K562 (cell line): ENCODE measurements around the gene TTC23L. TPM values are rescaled to one million over a fixed set of nuclear protein-coding genes. Genes with fewer than 3 reads are reported as not detected.

Experiments
- E2F4 ChIP-seq: sonication (generic); formaldehyde crosslinking; IDR thresholded peaks from 2 replicates; pipeline ENCODE4 v1.8.0; 2022; ENCODE audit warnings: mild to moderate bottlenecking, low read depth, missing genetic modification reagents
- MED1 ChIP-seq: sonication (generic); formaldehyde crosslinking; IDR thresholded peaks from 2 replicates; pipeline ENCODE4 v1.8.1; 2023; ENCODE audit warnings: missing genetic modification reagents, borderline replicate concordance
- MIER1 ChIP-seq: fragments of 450-650 bp; IDR thresholded peaks from 2 replicates; pipeline ENCODE4 v1.6.1; 2016; ENCODE audit warnings: antibody characterized with exemption, mild to moderate bottlenecking, low read depth
- NONO ChIP-seq, 2 experiments: fragments of 200-400 bp in 1 of 2; fragments of 450-650 bp in 1 of 2; formaldehyde crosslinking in 1 of 2; IDR thresholded peaks; 2 replicates each; pipeline ENCODE4 v1.6.1; 2017; ENCODE audit warnings: low read depth in 2 of 2, mild to moderate bottlenecking in 2 of 2, moderate library complexity in 2 of 2, low read length in 1 of 2
- POLR2H ChIP-seq: IDR thresholded peaks from 2 replicates; pipeline ENCODE4 v1.6.1; 2016; ENCODE audit warnings: missing genetic modification characterization, low read depth, mild to moderate bottlenecking, control low read depth, missing compliant biosample characterization, moderate library complexity
- RCOR1 ChIP-seq, 2 experiments: IDR thresholded peaks; 2 replicates each; pipeline ENCODE4 v1.6.1; 2012; ENCODE audit warnings: low read depth in 2 of 2, low read length in 2 of 2, borderline replicate concordance in 1 of 2, improper control_type of control experiment in 1 of 2
- SAFB ChIP-seq: fragments of 200-400 bp; formaldehyde crosslinking; IDR thresholded peaks from 2 replicates; pipeline ENCODE4 v1.6.1; 2017; ENCODE audit warnings: low read depth, low read length, borderline replicate concordance
- SMAD4 ChIP-seq: fragments of 250-450 bp; sonication (Bioruptor Pico); conservative IDR thresholded peaks from 2 replicates; pipeline ENCODE4 v1.8.0; 2021; ENCODE audit warnings: inconsistent platforms, mild to moderate bottlenecking, moderate library complexity
- SP1 ChIP-seq: sonication (generic); formaldehyde crosslinking; IDR thresholded peaks from 2 replicates; pipeline ENCODE4 v1.8.1; 2022; ENCODE audit warnings: mild to moderate bottlenecking, missing genetic modification reagents
- YBX1 ChIP-seq: fragments of 450-650 bp; IDR thresholded peaks from 2 replicates; pipeline ENCODE4 v1.7.1; 2016; ENCODE audit warnings: mild to moderate bottlenecking
- YY1 ChIP-seq, 3 experiments: IDR thresholded peaks; 2 replicates each; pipeline ENCODE4 v1.6.1; 2011; ENCODE audit warnings: low read length in 2 of 3, mild to moderate bottlenecking in 2 of 3, moderate library complexity in 2 of 3, borderline replicate concordance in 1 of 3, control low read depth in 1 of 3, low read depth in 1 of 3; ENCODE audit not compliant: insufficient read depth in 3 of 3, insufficient replicate concordance in 2 of 3, control insufficient read depth in 1 of 3, insufficient read length in 1 of 3; ENCODE audit errors: extremely low read depth in 1 of 3
- ZEB2 ChIP-seq: fragments of 450-650 bp; IDR thresholded peaks from 2 replicates; pipeline ENCODE4 v1.6.1; 2016
- ZNF274 ChIP-seq: IDR thresholded peaks from 2 replicates; pipeline ENCODE4 v1.6.1; 2011; ENCODE audit warnings: low read depth, mild to moderate bottlenecking, low read length, moderate library complexity, borderline replicate concordance
- ZNF41 ChIP-seq: fragments of 250-450 bp; sonication (Bioruptor Pico); conservative IDR thresholded peaks from 2 replicates; pipeline ENCODE4 v1.4.0; 2020; ENCODE audit warnings: mild to moderate bottlenecking
- ZNF740 ChIP-seq, 3 experiments: fragments of 200-800 bp in 1 of 3; sonication (Bioruptor generic) in 1 of 3; sonication (generic) in 1 of 3; formaldehyde crosslinking in 1 of 3; IDR thresholded peaks; 2 replicates each; pipeline versions ENCODE4 v1.6.1 to v1.8.0; 2016 to 2022; ENCODE audit warnings: mild to moderate bottlenecking in 2 of 3, missing compliant biosample characterization in 2 of 3, missing genetic modification characterization in 2 of 3, missing genetic modification reagents in 1 of 3
- ZSCAN32 ChIP-seq: fragments of 450-650 bp; formaldehyde crosslinking; IDR thresholded peaks from 2 replicates; pipeline ENCODE4 v1.4.0; 2020; ENCODE audit warnings: mild to moderate bottlenecking, moderate library complexity
- polyA plus RNA-seq, 8 experiments: library from polyadenylated mRNA; depleted of rRNA in 4 of 8; stranded (reverse) in 5 of 8; unstranded in 3 of 8; fragments of >200 nt; fragmentation: Nextera tagmentation in 2 of 8; fragmentation: Illumina TruSeq in 1 of 8; extraction: Ambion mirVana in 2 of 8; extraction: Trizol in 1 of 8; gene quantifications; 2 replicates each; pipeline versions ENCODE4 v1.2.1 to v1.2.3, GENCODE V29; 2011 to 2014; ENCODE audit warnings: inconsistent platforms in 1 of 8, missing spikeins in 1 of 8
- total RNA-seq, 7 experiments: library from RNA; depleted of rRNA in 6 of 7; stranded (reverse); fragments of >200 nt in 6 of 7; fragmentation: Illumina TruSeq in 2 of 7; extraction: Trizol in 2 of 7; gene quantifications; 2 replicates each; pipeline versions ENCODE4 v1.2.1 to v1.2.3, GENCODE V29; 2011 to 2021; ENCODE audit warnings: low replicate concordance in 1 of 7
- TF ChIP-seq, protein P1 (sequence below): sonication (generic); formaldehyde crosslinking; IDR thresholded peaks from 2 replicates; pipeline ENCODE4 v1.8.1; 2023; ENCODE audit warnings: mild to moderate bottlenecking, missing genetic modification reagents, moderate library complexity
- TF ChIP-seq, protein P2 (sequence below): IDR thresholded peaks from 3 replicates; pipeline ENCODE4 v1.6.1; 2011; ENCODE audit warnings: borderline replicate concordance, mild to moderate bottlenecking; ENCODE audit not compliant: insufficient read length, insufficient read depth
- TF ChIP-seq, protein P3 (sequence below): fragments of 450-650 bp; IDR thresholded peaks from 2 replicates; pipeline ENCODE4 v1.6.1; 2017; ENCODE audit warnings: mild to moderate bottlenecking, moderate library complexity

Gene TTC23L
- total and polyA plus RNA-seq, 9 of the 15 experiments (the other 6 are each of a cell fraction or from before 2014, with no cell fraction given): 0.03 to 0.32 (median 0.14) TPM; not detected in 2

DNA sequence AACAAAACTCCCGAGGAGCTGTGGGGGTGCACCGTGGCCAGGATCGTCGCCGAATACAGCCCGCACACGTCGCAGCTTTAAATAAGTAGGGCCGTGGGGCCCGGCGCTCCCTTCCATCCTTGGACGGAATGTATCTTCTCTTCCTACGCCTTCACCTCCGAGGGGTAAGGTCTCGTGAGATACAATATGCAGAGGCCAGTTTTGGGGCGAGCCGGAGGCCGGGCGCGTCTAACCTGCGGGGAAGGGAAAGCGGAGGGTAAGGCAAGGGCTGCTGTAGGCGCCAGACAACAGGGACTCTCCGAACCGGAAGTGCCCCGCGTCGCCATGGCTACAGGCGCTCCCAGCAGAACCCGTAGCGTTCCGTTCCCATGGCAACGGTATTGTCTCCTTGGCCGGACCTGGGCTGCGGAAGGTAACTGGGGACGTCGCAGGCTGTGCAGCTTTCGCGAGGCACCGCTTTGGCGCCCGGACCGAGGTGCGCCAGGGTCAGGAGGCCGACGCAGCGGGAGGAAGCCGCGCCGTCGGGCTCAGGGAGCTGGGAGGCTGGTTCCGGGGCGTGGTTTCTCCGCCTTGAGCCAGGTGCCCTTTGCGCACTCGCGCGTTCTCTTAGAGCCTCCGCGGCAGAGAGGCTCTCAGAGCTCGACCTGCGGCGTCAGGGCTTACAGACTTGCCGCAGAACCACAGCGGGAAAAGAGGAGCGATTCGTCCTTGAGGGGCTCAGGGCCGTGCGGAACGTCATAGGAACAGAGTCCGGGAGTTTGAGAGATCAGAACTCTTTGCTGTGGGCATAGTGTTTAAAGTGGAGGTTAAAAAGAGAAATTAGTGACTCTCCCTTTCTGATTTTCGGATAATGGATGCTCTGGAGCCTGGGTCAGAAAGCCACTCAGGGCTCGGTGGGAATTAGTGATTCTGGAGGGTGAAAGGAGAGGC is at the start of gene TTC23L (continued):
- TF ChIP-seq ZNF740 (CRISPR knock-in tag; IDR thresholded peaks at IDR 0.05) (no peak; the same call in 1 of the 2 replicates), ZNF740 (tag; IDR thresholded peaks at IDR 0.05) (no peak), POLR2H (tag) (no peak), ZNF274 (no peak), MED1 (CRISPR knock-in tag) (no peak), YBX1 (no peak), NONO (IDR thresholded peaks at IDR 0.05; ENCODE audit: low read depth in 2 of 2, low read length in 1 of 2) (peak in 1 of 2 experiments; percentile 50; a peak in 1 of 4 replicates), SMAD4 (CRISPR knock-in tag) (peak; percentile 57; the same call in 1 of the 2 replicates), E2F4 (CRISPR knock-in tag) (0 out of 2 replicates have a peak, but pooled peaks have one; percentile 16), SAFB (no peak), RCOR1 (IDR thresholded peaks at IDR 0.05; ENCODE audit: borderline replicate concordance in 1 of 2, low read depth in 2 of 2, low read length in 2 of 2) (no peak; a peak in 1 of 4 replicates), SP1 (CRISPR knock-in tag) (peak; percentile 79), ZSCAN32 (no peak), MIER1 (no peak), ZEB2 (peak; percentile 56; the same call in 1 of the 2 replicates), ZNF41 (CRISPR knock-in tag) (no peak), YY1 (IDR thresholded peaks at IDR 0.05; ENCODE audit: borderline replicate concordance in 1 of 3, control insufficient read depth in 1 of 3, extremely low read depth in 1 of 3, insufficient read depth in 3 of 3, insufficient read length in 1 of 3, insufficient replicate concordance in 2 of 3, low read depth in 1 of 3, low read length in 2 of 3) (peak in 2 of 3 experiments; percentile 27 to 36)
- TF ChIP-seq, protein P1, sequence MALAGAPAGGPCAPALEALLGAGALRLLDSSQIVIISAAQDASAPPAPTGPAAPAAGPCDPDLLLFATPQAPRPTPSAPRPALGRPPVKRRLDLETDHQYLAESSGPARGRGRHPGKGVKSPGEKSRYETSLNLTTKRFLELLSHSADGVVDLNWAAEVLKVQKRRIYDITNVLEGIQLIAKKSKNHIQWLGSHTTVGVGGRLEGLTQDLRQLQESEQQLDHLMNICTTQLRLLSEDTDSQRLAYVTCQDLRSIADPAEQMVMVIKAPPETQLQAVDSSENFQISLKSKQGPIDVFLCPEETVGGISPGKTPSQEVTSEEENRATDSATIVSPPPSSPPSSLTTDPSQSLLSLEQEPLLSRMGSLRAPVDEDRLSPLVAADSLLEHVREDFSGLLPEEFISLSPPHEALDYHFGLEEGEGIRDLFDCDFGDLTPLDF (CRISPR knock-in tag): no peak
- TF ChIP-seq, protein P2, sequence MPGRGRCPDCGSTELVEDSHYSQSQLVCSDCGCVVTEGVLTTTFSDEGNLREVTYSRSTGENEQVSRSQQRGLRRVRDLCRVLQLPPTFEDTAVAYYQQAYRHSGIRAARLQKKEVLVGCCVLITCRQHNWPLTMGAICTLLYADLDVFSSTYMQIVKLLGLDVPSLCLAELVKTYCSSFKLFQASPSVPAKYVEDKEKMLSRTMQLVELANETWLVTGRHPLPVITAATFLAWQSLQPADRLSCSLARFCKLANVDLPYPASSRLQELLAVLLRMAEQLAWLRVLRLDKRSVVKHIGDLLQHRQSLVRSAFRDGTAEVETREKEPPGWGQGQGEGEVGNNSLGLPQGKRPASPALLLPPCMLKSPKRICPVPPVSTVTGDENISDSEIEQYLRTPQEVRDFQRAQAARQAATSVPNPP: no peak
- TF ChIP-seq, protein P3, sequence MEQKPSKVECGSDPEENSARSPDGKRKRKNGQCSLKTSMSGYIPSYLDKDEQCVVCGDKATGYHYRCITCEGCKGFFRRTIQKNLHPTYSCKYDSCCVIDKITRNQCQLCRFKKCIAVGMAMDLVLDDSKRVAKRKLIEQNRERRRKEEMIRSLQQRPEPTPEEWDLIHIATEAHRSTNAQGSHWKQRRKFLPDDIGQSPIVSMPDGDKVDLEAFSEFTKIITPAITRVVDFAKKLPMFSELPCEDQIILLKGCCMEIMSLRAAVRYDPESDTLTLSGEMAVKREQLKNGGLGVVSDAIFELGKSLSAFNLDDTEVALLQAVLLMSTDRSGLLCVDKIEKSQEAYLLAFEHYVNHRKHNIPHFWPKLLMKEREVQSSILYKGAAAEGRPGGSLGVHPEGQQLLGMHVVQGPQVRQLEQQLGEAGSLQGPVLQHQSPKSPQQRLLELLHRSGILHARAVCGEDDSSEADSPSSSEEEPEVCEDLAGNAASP: no peak
